Loucy (cell line): ENCODE measurements around the gene SH3YL1.

Experiments used
- EZH2phosphoT487 ChIP-seq: fragments of 200-600 bp; IDR thresholded peaks from 2 replicates; pipeline ENCODE4 v1.6.1; 2018; ENCODE audit warnings: antibody characterized with exemption, mild to moderate bottlenecking, moderate library complexity, borderline replicate concordance
- TF ChIP-seq, protein P1 (sequence below): fragments of 200-600 bp; sonication (generic); conservative IDR thresholded peaks from 2 replicates; pipeline ENCODE4 v1.5.1; 2014; ENCODE audit warnings: mild to moderate bottlenecking, antibody characterized with exemption, low read length

DNA sequence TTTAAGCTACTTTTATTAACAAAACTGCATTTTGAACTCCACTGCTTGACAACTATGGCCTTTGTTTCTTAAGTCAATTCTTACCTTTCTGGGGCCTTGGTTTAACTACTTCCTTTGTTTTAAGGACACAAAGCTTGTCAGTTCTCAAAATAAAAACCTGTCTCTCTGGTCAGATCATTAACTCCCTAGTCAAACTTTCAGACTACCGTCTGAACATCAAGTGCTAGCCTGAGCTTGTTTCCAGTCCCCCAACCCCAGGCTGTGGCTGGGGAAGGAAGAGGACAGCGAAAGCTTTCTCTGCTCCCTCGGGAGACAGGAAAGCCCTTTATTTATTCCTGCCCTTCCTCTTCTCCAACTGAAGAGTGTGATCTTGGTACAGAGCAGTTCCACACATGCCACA lies 1.7 kb downstream of the SH3YL1 start:
- TF ChIP-seq, protein P1, sequence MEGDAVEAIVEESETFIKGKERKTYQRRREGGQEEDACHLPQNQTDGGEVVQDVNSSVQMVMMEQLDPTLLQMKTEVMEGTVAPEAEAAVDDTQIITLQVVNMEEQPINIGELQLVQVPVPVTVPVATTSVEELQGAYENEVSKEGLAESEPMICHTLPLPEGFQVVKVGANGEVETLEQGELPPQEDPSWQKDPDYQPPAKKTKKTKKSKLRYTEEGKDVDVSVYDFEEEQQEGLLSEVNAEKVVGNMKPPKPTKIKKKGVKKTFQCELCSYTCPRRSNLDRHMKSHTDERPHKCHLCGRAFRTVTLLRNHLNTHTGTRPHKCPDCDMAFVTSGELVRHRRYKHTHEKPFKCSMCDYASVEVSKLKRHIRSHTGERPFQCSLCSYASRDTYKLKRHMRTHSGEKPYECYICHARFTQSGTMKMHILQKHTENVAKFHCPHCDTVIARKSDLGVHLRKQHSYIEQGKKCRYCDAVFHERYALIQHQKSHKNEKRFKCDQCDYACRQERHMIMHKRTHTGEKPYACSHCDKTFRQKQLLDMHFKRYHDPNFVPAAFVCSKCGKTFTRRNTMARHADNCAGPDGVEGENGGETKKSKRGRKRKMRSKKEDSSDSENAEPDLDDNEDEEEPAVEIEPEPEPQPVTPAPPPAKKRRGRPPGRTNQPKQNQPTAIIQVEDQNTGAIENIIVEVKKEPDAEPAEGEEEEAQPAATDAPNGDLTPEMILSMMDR: no peak
- TF ChIP-seq EZH2phosphoT487: no peak
